Breast epithelium (tissue), 4 donors: ENCODE data around the gene PRR18. TPM values are rescaled to one million over a fixed set of nuclear protein-coding genes. Genes with fewer than 3 reads are reported as not detected.

Experiments
- DNase-seq, 2 donors: peaks; one replicate each; pipeline ENCODE4 v3.0.0-alpha.2; 2019; ENCODE audit warnings: low spot score in 2 of 2
- H3K27ac ChIP-seq, 2 donors: fragments of 200-600 bp; sonication (generic) in 1 of 2; one replicate each; pipeline ENCODE4 v1.5.1; 2016 to 2019; ENCODE audit warnings: mild to moderate bottlenecking in 1 of 2
- H3K27me3 ChIP-seq, 2 donors: fragments of 200-600 bp; sonication (generic) in 1 of 2; one replicate each; pipeline versions ENCODE4 v1.5.1 to v1.6.0; 2017 to 2019; ENCODE audit warnings: control low read depth in 1 of 2, mild to moderate bottlenecking in 1 of 2
- H3K36me3 ChIP-seq: fragments of 200-600 bp; one replicate; pipeline ENCODE4 v1.5.1; 2019
- H3K4me1 ChIP-seq, 2 donors: fragments of 200-600 bp; sonication (generic); one replicate each; pipeline ENCODE4 v1.5.1; 2016 to 2019; ENCODE audit warnings: control low read depth in 1 of 2
- H3K4me3 ChIP-seq, 3 donors: fragments of 200-600 bp; sonication (generic); 1 replicate in 2 of 3; 2 replicates in 1 of 3; pipeline ENCODE4 v1.5.1; 2016 to 2019; ENCODE audit warnings: mild to moderate bottlenecking in 3 of 3, moderate library complexity in 2 of 3
- H3K9me3 ChIP-seq, 2 donors: fragments of 200-600 bp; sonication (generic) in 1 of 2; one replicate each; pipeline ENCODE4 v1.5.1; 2016 to 2019; ENCODE audit warnings: control low read depth in 1 of 2
- POLR2A ChIP-seq: fragments of 450-650 bp; IDR thresholded peaks from one replicate; pipeline ENCODE4 v1.6.1; 2016; ENCODE audit warnings: antibody characterized with exemption, mild to moderate bottlenecking, moderate library complexity
- POLR2AphosphoS5 ChIP-seq, 3 donors: sonication (generic); formaldehyde crosslinking; IDR thresholded peaks; one replicate each; pipeline ENCODE4 v1.6.1; 2017; ENCODE audit warnings: antibody characterized with exemption in 3 of 3
- intact Hi-C: fragments of 100-400 bp; cut with DNase I; formaldehyde crosslinking; loops from one replicate; pipeline ENCODE4 v1.15.1; 2023; ENCODE audit warnings: low total_unique reads
- total RNA-seq, 3 donors: library from RNA; depleted of rRNA; stranded (reverse); fragments of >200 nt; gene quantifications; one replicate each; pipeline ENCODE4 v1.1.0, GENCODE V29; 2016
- TF ChIP-seq, protein P1 (sequence below), 3 donors: fragments of 450-650 bp; IDR thresholded peaks; one replicate each; pipeline ENCODE4 v1.5.1; 2016 to 2017; ENCODE audit warnings: antibody characterized with exemption in 3 of 3, mild to moderate bottlenecking in 3 of 3, moderate library complexity in 3 of 3

Gene PRR18
- total RNA-seq, 3 donors from 2014 or later: 0.29 TPM; not detected in 2

DNA sequence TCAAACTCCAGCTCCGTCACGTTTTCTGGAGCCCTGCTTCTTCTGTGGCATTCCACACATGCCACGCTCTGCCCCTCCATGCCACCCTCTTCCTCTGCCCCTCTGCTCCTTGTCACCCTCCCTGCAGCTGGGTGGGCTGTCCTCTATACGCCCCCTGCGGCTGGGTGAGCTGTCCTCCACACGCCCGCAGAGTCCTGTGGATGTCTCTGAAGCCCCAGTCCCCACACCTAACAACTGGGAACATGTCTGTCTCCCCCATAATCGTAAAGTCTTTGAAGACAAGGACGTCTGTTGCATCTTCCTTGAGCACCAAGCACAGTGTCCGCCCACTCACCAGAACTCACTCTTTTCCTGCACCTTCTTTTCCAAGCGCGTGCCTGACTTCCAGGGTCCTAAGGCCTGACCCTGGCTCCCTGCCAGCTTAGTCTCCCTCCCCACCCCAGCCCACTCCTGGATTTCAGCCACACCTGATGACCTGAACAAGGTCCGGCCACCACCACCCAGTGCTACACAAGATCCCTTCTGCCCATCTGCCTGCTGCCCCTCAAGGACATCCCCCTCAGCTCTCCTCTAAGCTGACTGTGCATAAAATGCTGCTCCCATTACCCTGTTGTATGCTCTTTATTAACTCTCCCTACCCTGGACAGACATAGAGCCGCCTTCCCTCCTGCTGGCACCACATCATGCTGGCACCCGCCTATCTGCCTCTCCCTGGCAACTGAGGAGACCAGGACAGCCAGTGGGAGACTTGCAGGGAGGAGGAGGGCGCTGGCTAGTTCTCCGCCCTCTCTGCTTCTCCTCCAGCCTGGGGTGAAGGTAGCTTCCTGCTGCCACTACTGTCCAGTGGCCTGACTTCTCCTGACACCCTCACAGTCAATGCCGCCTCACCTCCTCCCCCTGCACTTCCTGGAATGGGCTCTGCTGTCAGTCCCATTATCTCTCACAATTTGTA is 10.7 kb upstream of the PRR18 start:
- intact Hi-C loops: no loop called here
- no peak overlapping the region for H3K27ac ChIP-seq
- H3K27me3 ChIP-seq: no peaks in the 10 kb centered on the region
- no peak overlapping the region for H3K4me3 ChIP-seq
- H3K4me1 ChIP-seq: no peaks in the 10 kb centered on the region
- DNase-seq: no peak
- H3K36me3 ChIP-seq: no peaks in the 10 kb centered on the region
- TF ChIP-seq, protein P1, sequence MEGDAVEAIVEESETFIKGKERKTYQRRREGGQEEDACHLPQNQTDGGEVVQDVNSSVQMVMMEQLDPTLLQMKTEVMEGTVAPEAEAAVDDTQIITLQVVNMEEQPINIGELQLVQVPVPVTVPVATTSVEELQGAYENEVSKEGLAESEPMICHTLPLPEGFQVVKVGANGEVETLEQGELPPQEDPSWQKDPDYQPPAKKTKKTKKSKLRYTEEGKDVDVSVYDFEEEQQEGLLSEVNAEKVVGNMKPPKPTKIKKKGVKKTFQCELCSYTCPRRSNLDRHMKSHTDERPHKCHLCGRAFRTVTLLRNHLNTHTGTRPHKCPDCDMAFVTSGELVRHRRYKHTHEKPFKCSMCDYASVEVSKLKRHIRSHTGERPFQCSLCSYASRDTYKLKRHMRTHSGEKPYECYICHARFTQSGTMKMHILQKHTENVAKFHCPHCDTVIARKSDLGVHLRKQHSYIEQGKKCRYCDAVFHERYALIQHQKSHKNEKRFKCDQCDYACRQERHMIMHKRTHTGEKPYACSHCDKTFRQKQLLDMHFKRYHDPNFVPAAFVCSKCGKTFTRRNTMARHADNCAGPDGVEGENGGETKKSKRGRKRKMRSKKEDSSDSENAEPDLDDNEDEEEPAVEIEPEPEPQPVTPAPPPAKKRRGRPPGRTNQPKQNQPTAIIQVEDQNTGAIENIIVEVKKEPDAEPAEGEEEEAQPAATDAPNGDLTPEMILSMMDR (IDR thresholded peaks at IDR 0.05): no peak
- TF ChIP-seq POLR2AphosphoS5 (IDR thresholded peaks at IDR 0.05) (no peak), POLR2A (no peak)
- no peaks in the 10 kb centered on the region for H3K9me3 ChIP-seq

DNA sequence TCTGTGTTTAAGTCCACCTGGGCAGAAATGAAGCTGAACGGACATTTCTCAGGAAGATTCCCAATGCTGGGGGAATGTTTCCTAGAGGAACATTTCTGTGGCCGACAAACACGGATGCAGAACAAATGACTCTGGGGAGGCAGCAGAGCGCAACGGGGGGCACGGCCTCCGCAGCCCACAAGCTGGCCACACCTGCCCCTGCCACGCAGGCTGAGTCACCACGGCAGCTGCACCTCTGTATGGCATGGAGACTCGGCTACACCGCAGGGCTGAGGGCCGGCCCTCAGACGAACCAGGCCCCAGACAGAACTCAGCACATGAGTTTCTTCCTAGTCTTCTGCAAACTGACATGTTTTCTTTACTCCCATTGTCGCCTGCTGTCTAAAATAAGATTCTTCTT is 10.0 kb upstream of the PRR18 start:
- no peak overlapping the region for H3K27ac ChIP-seq
- no peak for DNase-seq

GRCh38 chr6:166317261-166318212 is 9.3 kb upstream of the PRR18 start:
- Histone ChIP-seq H3K36me3 (no peaks in the 10 kb centered on the region), H3K27me3 (no peaks in the 10 kb centered on the region), H3K9me3 (no peaks in the 10 kb centered on the region), H3K4me3 (no peak overlapping the region), H3K27ac (no peak overlapping the region), H3K4me1 (no peaks in the 10 kb centered on the region)
- intact Hi-C loops: no loop called here
- TF ChIP-seq, protein P1 (IDR thresholded peaks at IDR 0.05): no peak
- TF ChIP-seq POLR2AphosphoS5 (IDR thresholded peaks at IDR 0.05): no peak
- no peak for TF ChIP-seq POLR2A
- no peak for DNase-seq

More for the DNA sequence above, 10.0 kb upstream of the PRR18 start:
- Histone ChIP-seq H3K4me1 (no peaks in the 10 kb centered on the region), H3K27me3 (no peaks in the 10 kb centered on the region), H3K4me3 (no peak overlapping the region), H3K9me3 (no peaks in the 10 kb centered on the region), H3K36me3 (no peaks in the 10 kb centered on the region)
- intact Hi-C loops: no loop called here
- TF ChIP-seq POLR2AphosphoS5 (IDR thresholded peaks at IDR 0.05) (no peak), POLR2A (no peak)
- TF ChIP-seq, protein P1 (IDR thresholded peaks at IDR 0.05): no peak

GRCh38 chr6:166315436-166315835 is 7.2 kb upstream of the PRR18 start:
- no peak for DNase-seq
- Histone ChIP-seq H3K27ac (no peak overlapping the region), H3K27me3 (no peaks in the 10 kb centered on the region), H3K4me1 (no peaks in the 10 kb centered on the region), H3K4me3 (no peak overlapping the region), H3K9me3 (no peaks in the 10 kb centered on the region), H3K36me3 (no peaks in the 10 kb centered on the region)
- no peak for TF ChIP-seq POLR2A
- no peak for TF ChIP-seq POLR2AphosphoS5 (IDR thresholded peaks at IDR 0.05)
- TF ChIP-seq, protein P1 (IDR thresholded peaks at IDR 0.05): no peak
- intact Hi-C loops: no loop called here
